Prostate gland (tissue), 2 donors: Measurements from ENCODE around the gene PCSK6. TPM values are rescaled to one million over a fixed set of nuclear protein-coding genes. Genes with fewer than 3 reads are reported as not detected.

ENCODE experiments used
- DNase-seq: peaks from one replicate; pipeline ENCODE4 v3.0.0-alpha.2; 2019; ENCODE audit warnings: low spot score
- H3K27ac ChIP-seq, 2 donors: fragments of 200-600 bp; sonication (generic); 2 replicates each; pipeline ENCODE4 v1.5.1; 2017 to 2019
- H3K27me3 ChIP-seq: fragments of 200-600 bp; sonication (generic); replicated peaks from 2 replicates; pipeline ENCODE4 v1.5.1; 2019; ENCODE audit not compliant: insufficient read depth
- H3K36me3 ChIP-seq, 2 donors: fragments of 200-600 bp; sonication (generic); 1 replicate in 1 of 2; 2 replicates in 1 of 2; pipeline versions ENCODE4 v1.5.1 to v1.8.1; 2017 to 2019
- H3K4me1 ChIP-seq: fragments of 200-600 bp; sonication (generic); replicated peaks from 2 replicates; pipeline ENCODE4 v1.5.1; 2019
- H3K4me3 ChIP-seq, 2 donors: fragments of 200-600 bp; sonication (generic); 2 replicates each; pipeline ENCODE4 v1.5.1; 2017 to 2019
- H3K9me3 ChIP-seq: fragments of 200-600 bp; sonication (generic); 2 replicates; pipeline ENCODE4 v1.5.1; 2017
- POLR2A ChIP-seq: fragments of 450-650 bp; IDR thresholded peaks from one replicate; pipeline ENCODE4 v1.6.1; 2016; ENCODE audit warnings: antibody characterized with exemption, mild to moderate bottlenecking
- POLR2AphosphoS5 ChIP-seq: sonication (generic); formaldehyde crosslinking; IDR thresholded peaks from one replicate; pipeline ENCODE4 v1.6.1; 2017; ENCODE audit warnings: antibody characterized with exemption
- WGBS: methylation state at CpG from one replicate; pipeline ENCODE4 v1.1.5; 2018; 5-methylcytosine and 5-hydroxymethylcytosine counted together
- intact Hi-C: fragments of 100-400 bp; cut with DNase I; formaldehyde crosslinking; loops from one replicate; pipeline ENCODE4 v1.14.2; 2022
- total RNA-seq, 2 donors: library from RNA; depleted of rRNA; stranded (reverse); fragments of >200 nt; gene quantifications; one replicate each; pipeline ENCODE4 v1.1.0, GENCODE V29; 2016
- TF ChIP-seq, protein P1 (sequence below), 4 experiments: fragments of 200-600 bp in 2 of 4; fragments of 450-650 bp in 2 of 4; sonication (generic) in 2 of 4; IDR thresholded peaks; 1 replicate in 3 of 4; 2 replicates in 1 of 4; pipeline ENCODE4 v1.5.1; 2016 to 2019; ENCODE audit warnings: antibody characterized with exemption in 4 of 4, mild to moderate bottlenecking in 2 of 4, moderate library complexity in 2 of 4

Gene PCSK6
- total RNA-seq, 2 donors from 2014 or later, result 4.4 to 84.1 TPM

DNA sequence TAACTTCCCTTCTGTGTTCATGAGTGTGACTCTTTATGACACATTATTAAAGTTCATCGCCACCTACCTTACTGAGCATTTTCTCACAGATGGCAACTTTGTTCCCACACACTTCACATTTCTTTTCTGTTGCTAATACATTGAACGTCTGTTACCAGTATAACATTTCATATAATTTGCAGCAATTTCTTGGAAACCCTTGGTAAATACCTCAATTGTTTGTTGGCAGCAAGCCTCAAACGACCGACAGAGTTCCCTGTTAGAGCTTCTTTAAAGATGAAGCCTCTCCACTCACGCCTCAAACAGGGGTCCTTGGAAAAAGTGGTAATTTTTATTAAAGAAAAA lies 234.5 kb downstream of the PCSK6 start:
- no peak for DNase-seq
- 68% methylated on average over 5 of the region's 5 CpGs for WGBS

DNA sequence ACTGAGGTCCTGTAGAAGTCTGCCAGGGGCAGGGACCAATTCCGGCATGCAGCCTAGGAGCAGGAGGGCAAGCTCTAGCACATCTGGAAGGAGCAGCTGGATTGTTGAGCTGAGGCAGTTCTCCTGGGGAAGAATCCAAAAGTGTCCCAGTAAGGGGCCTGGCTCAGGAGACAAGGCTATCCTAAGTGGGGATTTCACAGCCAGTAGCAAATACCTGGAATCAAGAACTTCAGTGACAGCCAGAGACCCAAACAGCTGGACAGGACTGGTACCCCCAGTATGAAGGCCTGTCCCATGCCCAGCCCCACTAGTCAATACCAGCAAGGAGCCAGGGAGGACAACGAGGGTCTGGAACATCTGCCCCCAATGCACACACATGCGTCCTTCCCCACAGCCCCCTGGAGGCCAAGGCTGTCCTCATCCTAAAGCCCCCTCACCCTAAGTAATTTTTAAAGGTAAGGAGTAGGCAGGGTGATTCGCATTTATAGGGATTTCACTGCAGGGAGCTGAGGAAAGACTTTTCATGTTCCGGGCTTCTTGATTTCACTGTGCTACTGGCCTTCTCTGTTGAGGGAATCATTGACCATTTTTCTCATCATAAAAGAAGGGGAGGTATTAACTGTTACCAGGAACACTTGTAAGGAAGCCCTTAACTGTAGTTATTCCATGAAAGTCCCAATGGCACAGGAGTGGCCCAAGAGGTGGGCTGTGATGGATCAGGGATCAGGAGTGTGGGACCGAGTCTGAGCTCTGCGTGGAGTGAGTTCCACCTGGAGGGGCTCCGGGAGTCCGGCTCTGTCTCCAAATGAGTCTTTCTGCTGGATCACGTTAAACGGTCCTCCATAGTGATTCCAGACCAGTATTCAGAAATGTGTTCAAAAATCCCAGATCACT lies 235.1 kb downstream of the PCSK6 start:
- intact Hi-C loops, result loop anchor here (5.0 to 10.0 kb wide), 2 partner anchors 72 to 630 kb away; no protein-coding TSS in a partner anchor
- no peak for DNase-seq
- no peak overlapping the region for H3K27ac ChIP-seq
- no peaks in the 10 kb centered on the region for H3K27me3 ChIP-seq
- TF ChIP-seq POLR2AphosphoS5 (no peak), POLR2A (no peak)
- TF ChIP-seq, protein P1, sequence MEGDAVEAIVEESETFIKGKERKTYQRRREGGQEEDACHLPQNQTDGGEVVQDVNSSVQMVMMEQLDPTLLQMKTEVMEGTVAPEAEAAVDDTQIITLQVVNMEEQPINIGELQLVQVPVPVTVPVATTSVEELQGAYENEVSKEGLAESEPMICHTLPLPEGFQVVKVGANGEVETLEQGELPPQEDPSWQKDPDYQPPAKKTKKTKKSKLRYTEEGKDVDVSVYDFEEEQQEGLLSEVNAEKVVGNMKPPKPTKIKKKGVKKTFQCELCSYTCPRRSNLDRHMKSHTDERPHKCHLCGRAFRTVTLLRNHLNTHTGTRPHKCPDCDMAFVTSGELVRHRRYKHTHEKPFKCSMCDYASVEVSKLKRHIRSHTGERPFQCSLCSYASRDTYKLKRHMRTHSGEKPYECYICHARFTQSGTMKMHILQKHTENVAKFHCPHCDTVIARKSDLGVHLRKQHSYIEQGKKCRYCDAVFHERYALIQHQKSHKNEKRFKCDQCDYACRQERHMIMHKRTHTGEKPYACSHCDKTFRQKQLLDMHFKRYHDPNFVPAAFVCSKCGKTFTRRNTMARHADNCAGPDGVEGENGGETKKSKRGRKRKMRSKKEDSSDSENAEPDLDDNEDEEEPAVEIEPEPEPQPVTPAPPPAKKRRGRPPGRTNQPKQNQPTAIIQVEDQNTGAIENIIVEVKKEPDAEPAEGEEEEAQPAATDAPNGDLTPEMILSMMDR (IDR thresholded peaks at IDR 0.05), result no peak
- H3K36me3 ChIP-seq, result no peaks in the 10 kb centered on the region
- H3K9me3 ChIP-seq, result no peaks in the 10 kb centered on the region
- H3K4me1 ChIP-seq, result no peaks in the 10 kb centered on the region
- no peak overlapping the region for H3K4me3 ChIP-seq
- WGBS, result 85% methylated on average over 11 of the region's 11 CpGs

More for the DNA sequence above, 234.5 kb downstream of the PCSK6 start:
- Histone ChIP-seq H3K9me3 (no peaks in the 10 kb centered on the region), H3K27me3 (no peaks in the 10 kb centered on the region), H3K4me3 (no peak overlapping the region), H3K36me3 (no peaks in the 10 kb centered on the region), H3K4me1 (no peaks in the 10 kb centered on the region), H3K27ac (no peak overlapping the region)
- intact Hi-C loops, result loop anchor here (10.0 kb wide), 1 partner anchor 630 kb away; no protein-coding TSS in a partner anchor
- TF ChIP-seq, protein P1 (IDR thresholded peaks at IDR 0.05), result no peak
- TF ChIP-seq POLR2A (no peak), POLR2AphosphoS5 (no peak)

Other genes starting within 250 kb of the PCSK6 start
- 10 to 100 TPM; 30.4 to 46.4 TPM for gene CHSY1, start 237.7 kb downstream of the PCSK6 start, total RNA-seq
- gene SELENOS, start 212.2 kb downstream of the PCSK6 start, total RNA-seq, result 100 to 1,000 TPM in 1 of 2 donors, 10 to 100 TPM in 1; 66.9 to 100 TPM
- gene SNRPA1, start 194.5 kb downstream of the PCSK6 start, total RNA-seq, result 10 to 100 TPM; 23.6 to 55.3 TPM
- gene TM2D3, start 162.7 kb upstream of the PCSK6 start, total RNA-seq, result 10 to 100 TPM; 48.6 to 67.0 TPM
- 10 to 100 TPM; 16.8 to 22.5 TPM for gene TARS3, start 234.8 kb upstream of the PCSK6 start, total RNA-seq